CD14-positive monocyte (primary cell): ENCODE data around the gene RPS6KA2. TPM values are rescaled to one million over a fixed set of nuclear protein-coding genes. Genes with fewer than 3 reads are reported as not detected.

Source experiments
- DNase-seq, 3 donors: peaks; one replicate each; pipeline ENCODE4 v3.0.0-alpha.2; 2011 to 2022
- H2AFZ ChIP-seq: 2 replicates; pipeline ENCODE4 v1.6.0; 2012; ENCODE audit warnings: mild to moderate bottlenecking, low read depth, low read length, inconsistent platforms; ENCODE audit not compliant: insufficient read depth, poor library complexity, severe bottlenecking
- H3K27ac ChIP-seq, 2 donors: 1 replicate in 1 of 2; 2 replicates in 1 of 2; pipeline ENCODE4 v1.5.1; 2012 to 2013; ENCODE audit warnings: low read length in 2 of 2, control low read depth in 1 of 2, inconsistent platforms in 1 of 2, low read depth in 1 of 2, mild to moderate bottlenecking in 1 of 2
- H3K27me3 ChIP-seq, 2 donors: one replicate each; pipeline versions ENCODE4 v1.6.0 to v1.6.1; 2011 to 2013; ENCODE audit warnings: low read length in 2 of 2; ENCODE audit not compliant: control insufficient read depth in 2 of 2, insufficient read depth in 2 of 2
- H3K36me3 ChIP-seq, 2 donors: replicated peaks in 1 of 2; 1 replicate in 1 of 2; 2 replicates in 1 of 2; pipeline versions ENCODE4 v1.5.1 to v1.6.1; 2012 to 2013; ENCODE audit warnings: low read length in 2 of 2, control low read depth in 1 of 2, inconsistent platforms in 1 of 2, mild to moderate bottlenecking in 1 of 2; ENCODE audit not compliant: insufficient read depth in 2 of 2, control insufficient read depth in 1 of 2
- H3K4me1 ChIP-seq, 2 donors: 1 replicate in 1 of 2; 2 replicates in 1 of 2; pipeline versions ENCODE4 v1.5.1 to v1.6.1; 2012 to 2013; ENCODE audit warnings: low read length in 2 of 2, control low read depth in 1 of 2, inconsistent platforms in 1 of 2, mild to moderate bottlenecking in 1 of 2, moderate library complexity in 1 of 2; ENCODE audit not compliant: insufficient read depth in 2 of 2, control insufficient read depth in 1 of 2
- H3K4me2 ChIP-seq: replicated peaks from 2 replicates; pipeline ENCODE3; 2012; ENCODE audit warnings: low read length, moderate library complexity, mild to moderate bottlenecking; ENCODE audit not compliant: poor library complexity, severe bottlenecking; ENCODE audit errors: extremely low read depth
- H3K4me3 ChIP-seq, 3 experiments: fragments of 200-600 bp in 1 of 3; sonication (generic) in 1 of 3; replicated peaks in 1 of 3; 1 replicate in 2 of 3; 2 replicates in 1 of 3; pipeline ENCODE4 v1.5.1; 2011 to 2013; ENCODE audit warnings: low read length in 3 of 3, mild to moderate bottlenecking in 3 of 3, control low read depth in 2 of 3, low read depth in 2 of 3, inconsistent platforms in 1 of 3, moderate library complexity in 1 of 3
- H3K79me2 ChIP-seq: 2 replicates; pipeline ENCODE4 v1.6.0; 2012; ENCODE audit warnings: mild to moderate bottlenecking, control low read depth, inconsistent platforms, low read length, moderate library complexity; ENCODE audit not compliant: insufficient read depth
- H3K9ac ChIP-seq: 2 replicates; pipeline ENCODE4 v1.6.0; 2017; ENCODE audit warnings: low read length, mild to moderate bottlenecking; ENCODE audit not compliant: insufficient read depth, poor library complexity, severe bottlenecking
- H3K9me3 ChIP-seq, 2 donors: replicated peaks in 1 of 2; 1 replicate in 1 of 2; 2 replicates in 1 of 2; pipeline versions ENCODE4 v1.5.1 to v1.6.1; 2012 to 2013; ENCODE audit warnings: low read length in 2 of 2, control low read depth in 1 of 2; ENCODE audit not compliant: control insufficient read depth in 1 of 2, insufficient read depth in 1 of 2
- H4K20me1 ChIP-seq: 2 replicates; pipeline ENCODE4 v1.6.0; 2012; ENCODE audit warnings: mild to moderate bottlenecking, low read length, control low read depth, moderate library complexity; ENCODE audit not compliant: insufficient read depth
- H3K27ac Mint-ChIP-seq, 7 donors: one replicate each; pipeline ENCODE4 v1.8.0; 2020; ENCODE audit warnings: mild to moderate bottlenecking in 7 of 7, mixed read lengths in 7 of 7, moderate library complexity in 6 of 7, inconsistent platforms in 2 of 7
- H3K27me3 Mint-ChIP-seq, 3 donors: one replicate each; pipeline ENCODE4 v1.8.0; 2021 to 2022; ENCODE audit warnings: low read depth in 3 of 3, mild to moderate bottlenecking in 3 of 3, mixed read lengths in 3 of 3, moderate library complexity in 3 of 3, inconsistent platforms in 1 of 3
- H3K36me3 Mint-ChIP-seq, 2 donors: one replicate each; pipeline ENCODE4 v1.8.0; 2020; ENCODE audit warnings: mixed read lengths in 2 of 2, inconsistent platforms in 1 of 2, mild to moderate bottlenecking in 1 of 2
- H3K4me1 Mint-ChIP-seq: one replicate; pipeline ENCODE4 v1.8.0; 2020; ENCODE audit warnings: mild to moderate bottlenecking, mixed read lengths
- H3K4me3 Mint-ChIP-seq, 2 donors: one replicate each; pipeline ENCODE4 v1.8.0; 2020; ENCODE audit warnings: mild to moderate bottlenecking in 2 of 2, mixed read lengths in 2 of 2, moderate library complexity in 1 of 2
- H3K9me3 Mint-ChIP-seq, 7 donors: one replicate each; pipeline ENCODE4 v1.8.0; 2020 to 2022; ENCODE audit warnings: mixed read lengths in 7 of 7, mild to moderate bottlenecking in 6 of 7, moderate library complexity in 6 of 7, inconsistent platforms in 2 of 7
- WGBS: methylation state at CpG from one replicate; pipeline ENCODE4 v1.1.5; 2013; ENCODE audit warnings: missing lambda C conversion rate; ENCODE audit not compliant: insufficient coverage; 5-methylcytosine and 5-hydroxymethylcytosine counted together
- intact Hi-C, 2 donors: fragments of 100-400 bp; cut with micrococcal nuclease; formaldehyde crosslinking; loops; one replicate each; pipeline versions ENCODE4 v1.15.0 to v1.15.1; 2023
- polyA plus RNA-seq, 3 donors: library from polyadenylated mRNA; depleted of rRNA in 1 of 3; unstranded in 2 of 3; stranded (reverse) in 1 of 3; fragments of 300-500 nt in 2 of 3; fragments of >200 nt in 1 of 3; fragmentation: Illumina TruSeq in 2 of 3; gene quantifications; 1 replicate in 2 of 3; 2 replicates in 1 of 3; pipeline ENCODE4 v1.2.3, GENCODE V29; 2012 to 2021
- TF ChIP-seq, protein P1 (sequence below): fragments of 200-600 bp; IDR thresholded peaks from one replicate; pipeline ENCODE4 v1.8.0; 2022; ENCODE audit warnings: antibody characterized with exemption, mild to moderate bottlenecking

The RPS6KA2 gene
- polyA plus RNA-seq, 3 donors = 1.4 to 3.1 (median 1.9) TPM

DNA sequence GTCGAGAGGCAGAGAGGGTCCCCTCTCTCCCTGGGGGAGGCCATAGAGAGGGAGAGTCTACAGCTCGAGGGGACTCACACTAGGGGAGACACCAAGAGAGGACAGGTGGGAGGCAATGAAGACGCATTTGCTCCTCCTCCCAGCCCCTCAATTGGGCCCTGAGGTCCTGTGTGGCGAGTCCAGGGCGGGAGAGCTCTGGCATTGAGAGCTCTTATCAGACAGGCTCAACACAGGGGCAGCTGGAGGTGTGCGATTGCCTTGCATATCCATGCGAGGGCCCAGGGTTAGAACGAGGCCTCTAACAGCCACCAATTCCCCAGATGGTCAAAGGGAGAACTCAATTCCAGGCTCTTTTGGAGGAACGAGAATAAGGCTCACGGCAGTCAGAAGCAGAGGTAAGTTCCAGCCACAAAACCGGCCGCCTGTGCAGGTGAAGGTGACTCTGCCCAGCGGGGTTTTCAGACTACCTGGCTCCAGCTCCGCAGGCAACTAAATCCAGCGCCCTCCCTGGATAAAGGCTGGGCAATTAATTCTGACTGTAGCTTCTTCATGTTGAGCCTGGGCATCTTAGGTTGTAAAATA is 150.3 kb downstream of the RPS6KA2 start:
- TF ChIP-seq, protein P1, sequence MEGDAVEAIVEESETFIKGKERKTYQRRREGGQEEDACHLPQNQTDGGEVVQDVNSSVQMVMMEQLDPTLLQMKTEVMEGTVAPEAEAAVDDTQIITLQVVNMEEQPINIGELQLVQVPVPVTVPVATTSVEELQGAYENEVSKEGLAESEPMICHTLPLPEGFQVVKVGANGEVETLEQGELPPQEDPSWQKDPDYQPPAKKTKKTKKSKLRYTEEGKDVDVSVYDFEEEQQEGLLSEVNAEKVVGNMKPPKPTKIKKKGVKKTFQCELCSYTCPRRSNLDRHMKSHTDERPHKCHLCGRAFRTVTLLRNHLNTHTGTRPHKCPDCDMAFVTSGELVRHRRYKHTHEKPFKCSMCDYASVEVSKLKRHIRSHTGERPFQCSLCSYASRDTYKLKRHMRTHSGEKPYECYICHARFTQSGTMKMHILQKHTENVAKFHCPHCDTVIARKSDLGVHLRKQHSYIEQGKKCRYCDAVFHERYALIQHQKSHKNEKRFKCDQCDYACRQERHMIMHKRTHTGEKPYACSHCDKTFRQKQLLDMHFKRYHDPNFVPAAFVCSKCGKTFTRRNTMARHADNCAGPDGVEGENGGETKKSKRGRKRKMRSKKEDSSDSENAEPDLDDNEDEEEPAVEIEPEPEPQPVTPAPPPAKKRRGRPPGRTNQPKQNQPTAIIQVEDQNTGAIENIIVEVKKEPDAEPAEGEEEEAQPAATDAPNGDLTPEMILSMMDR = no peak
- DNase-seq = no peak
- Histone ChIP-seq H3K9ac (no peak overlapping the region), H3K79me2 (no peaks in the 10 kb centered on the region), H3K36me3 (no peaks in the 10 kb centered on the region), H4K20me1 (no peaks in the 10 kb centered on the region), H3K9me3 (no peaks in the 10 kb centered on the region), H3K4me1 (no peaks in the 10 kb centered on the region), H3K4me2 (no peak overlapping the region), H3K4me3 (no peak overlapping the region), H2AFZ (no peak overlapping the region), H3K27me3 (no peaks in the 10 kb centered on the region), H3K27ac (no peak overlapping the region)
- WGBS = 98% methylated on average over 7 of the region's 15 CpGs
- Mint-ChIP-seq H3K27ac (no peak overlapping the region), H3K36me3 (peaks cover 0 to 3% of the 10 kb centered on the region in 2 donors), H3K9me3 (peaks cover 0 to 2% (median 0%) of the 10 kb centered on the region in 7 donors), H3K27me3 (peaks cover 0 to 3% (median 2%) of the 10 kb centered on the region in 3 donors), H3K4me1 (peaks cover 3% of the 10 kb centered on the region), H3K4me3 (no peak overlapping the region)
- intact Hi-C loops = no loop called here

DNA sequence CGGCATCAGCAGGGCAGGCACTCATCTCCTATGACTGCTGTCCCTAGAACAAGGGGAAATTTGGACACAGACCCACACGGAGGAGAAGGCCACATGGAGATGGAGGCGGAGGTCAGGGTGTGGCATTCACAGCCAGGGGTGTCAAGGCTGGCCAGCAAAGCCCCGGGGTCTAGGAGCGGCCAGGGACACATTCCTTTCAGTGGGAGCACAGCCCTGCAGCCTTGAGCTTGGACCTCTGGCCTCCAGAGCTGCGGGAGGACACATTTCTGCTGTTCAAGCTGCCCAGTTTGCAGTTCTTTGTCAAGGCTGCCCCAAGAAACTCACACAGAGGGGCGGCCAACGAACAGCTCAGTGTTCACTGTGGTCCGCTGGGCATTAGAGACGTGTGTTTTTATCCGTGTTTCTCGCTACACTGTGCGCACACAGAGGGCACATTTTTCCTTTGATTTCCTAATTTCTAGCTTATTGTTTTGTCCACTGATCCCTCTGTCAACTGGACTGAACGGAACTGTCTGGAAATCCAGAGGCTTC is 150.9 kb downstream of the RPS6KA2 start:
- Mint-ChIP-seq H3K36me3 (peaks cover 0 to 3% of the 10 kb centered on the region in 2 donors), H3K27me3 (peaks cover 0 to 2% (median 1%) of the 10 kb centered on the region in 3 donors), H3K27ac (no peak overlapping the region), H3K4me1 (peaks cover 3% of the 10 kb centered on the region), H3K9me3 (peaks cover 0 to 2% (median 0%) of the 10 kb centered on the region in 7 donors), H3K4me3 (no peak overlapping the region)
- WGBS = 95% methylated on average over 14 of the region's 14 CpGs
- no peak overlapping the region for H3K4me2 ChIP-seq
- H3K27me3 ChIP-seq = no peaks in the 10 kb centered on the region
- no peaks in the 10 kb centered on the region for H3K36me3 ChIP-seq
- intact Hi-C loops = no loop called here
- no peak overlapping the region for H3K27ac ChIP-seq
- H3K9me3 ChIP-seq = no peaks in the 10 kb centered on the region
- TF ChIP-seq, protein P1 = no peak
- DNase-seq = no peak
- no peak overlapping the region for H3K9ac ChIP-seq
- no peak overlapping the region for H2AFZ ChIP-seq
- H3K4me3 ChIP-seq = no peak overlapping the region
- H4K20me1 ChIP-seq = no peaks in the 10 kb centered on the region
- H3K79me2 ChIP-seq = no peaks in the 10 kb centered on the region
- no peaks in the 10 kb centered on the region for H3K4me1 ChIP-seq
